HG02763 (cell line): ENCODE results near the gene REST.

Experiments used
- ATAC-seq: cut with Tn5 transposase; IDR thresholded peaks from one replicate; pipeline ENCODE4 v1.9.1; 2021; ENCODE audit warnings: mild to moderate bottlenecking, moderate library complexity; ENCODE audit not compliant: unreplicated experiment

REST gene

DNA sequence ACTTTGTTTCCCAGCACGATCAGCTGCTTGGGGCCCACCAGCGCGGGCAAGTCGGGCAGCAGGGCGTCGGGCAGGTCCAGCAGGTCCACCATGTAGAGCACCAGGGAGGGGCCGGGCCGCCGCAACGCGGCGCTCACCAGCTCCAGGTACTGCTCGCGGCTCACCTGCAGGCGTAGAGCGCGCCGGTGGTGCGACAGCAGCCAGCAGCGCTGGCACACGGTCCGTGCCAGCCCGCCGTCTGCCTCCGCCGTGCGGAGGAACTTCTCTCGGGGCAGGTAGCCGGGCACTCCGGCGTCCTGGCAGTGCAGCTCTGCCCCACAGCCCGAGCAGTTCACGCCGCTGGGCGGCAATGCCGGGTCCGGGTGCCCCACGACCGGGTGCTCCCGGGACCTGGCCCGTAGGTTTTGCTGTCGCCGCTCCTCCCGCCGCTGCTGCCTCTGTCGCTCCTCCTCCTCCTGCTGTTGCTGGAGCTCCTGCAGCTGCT is 69.2 kb downstream of the REST start:
- peak; percentile 22 for ATAC-seq

DNA sequence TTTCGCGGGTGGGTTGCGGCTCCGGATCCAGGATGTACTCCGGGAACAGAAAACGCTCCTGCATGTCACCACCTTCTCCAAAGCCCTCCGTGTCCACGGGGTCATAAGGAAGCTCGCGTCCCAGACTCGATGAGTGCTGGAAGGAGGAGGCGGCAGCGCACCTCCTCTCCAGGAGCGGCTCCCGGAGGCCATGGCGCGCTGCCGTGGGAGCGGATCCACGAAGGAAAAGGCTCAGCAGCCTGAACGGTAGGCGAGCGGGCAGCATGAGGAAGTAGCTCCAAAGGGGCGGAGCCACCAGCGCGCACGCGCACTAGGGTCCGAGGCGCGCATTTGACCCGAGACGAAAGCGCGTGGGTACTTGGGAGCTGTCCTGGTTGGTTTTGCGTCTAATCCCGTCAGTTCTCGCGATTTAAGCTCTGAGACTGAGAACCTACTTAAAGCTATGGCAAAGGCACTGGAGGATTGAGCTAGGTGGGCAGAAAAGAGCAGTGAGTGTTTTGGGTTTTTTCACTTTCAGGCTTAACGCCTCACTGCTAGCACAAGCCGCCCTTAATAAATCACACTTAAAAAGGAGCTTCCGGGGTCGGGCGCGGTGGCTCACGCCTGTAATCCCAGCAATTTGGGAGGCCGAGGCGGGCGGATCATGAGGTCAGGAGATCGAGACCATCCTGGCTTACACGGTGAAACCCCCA is 69.8 kb downstream of the REST start, which contains the start of gene NOA1:
Gene NOA1 (minus strand): TSS at position 286 of the 692 bp plus-strand sequence. CDS start 21 bp downstream, at position 265.
- ATAC-seq, result peak; percentile 79

DNA sequence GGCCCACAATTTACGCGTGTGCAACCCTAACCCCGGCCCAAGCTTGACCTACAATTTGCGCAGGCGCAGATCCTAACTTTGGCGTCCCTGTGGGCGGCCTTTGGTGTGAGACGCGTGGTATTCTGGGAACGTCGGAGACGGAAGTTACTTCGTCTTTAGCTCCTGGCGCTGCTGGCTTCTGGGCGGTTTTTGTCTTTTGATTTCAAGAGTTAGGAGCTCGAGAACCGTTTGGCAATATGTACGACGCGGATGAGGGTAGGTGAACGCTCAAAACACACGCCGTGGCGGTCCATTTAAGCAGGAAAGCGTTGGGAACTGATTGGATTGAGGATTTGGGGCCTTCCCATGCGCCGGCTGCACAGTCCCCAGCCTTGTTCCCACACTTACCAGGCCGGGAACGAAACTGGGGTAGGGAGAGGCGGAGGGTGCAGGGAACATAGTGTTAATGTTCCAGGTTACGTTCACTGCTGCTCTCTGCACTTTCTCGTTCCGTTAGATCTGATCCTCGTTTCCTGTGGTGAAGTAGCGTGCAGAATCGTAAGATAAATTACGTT is 71.1 kb downstream of the REST start, which contains the start of gene POLR2B:
Gene POLR2B (plus strand): TSS at position 147 of the 554 bp plus-strand sequence. CDS start 90 bp downstream, at position 237.
- peak; percentile 56 for ATAC-seq

DNA sequence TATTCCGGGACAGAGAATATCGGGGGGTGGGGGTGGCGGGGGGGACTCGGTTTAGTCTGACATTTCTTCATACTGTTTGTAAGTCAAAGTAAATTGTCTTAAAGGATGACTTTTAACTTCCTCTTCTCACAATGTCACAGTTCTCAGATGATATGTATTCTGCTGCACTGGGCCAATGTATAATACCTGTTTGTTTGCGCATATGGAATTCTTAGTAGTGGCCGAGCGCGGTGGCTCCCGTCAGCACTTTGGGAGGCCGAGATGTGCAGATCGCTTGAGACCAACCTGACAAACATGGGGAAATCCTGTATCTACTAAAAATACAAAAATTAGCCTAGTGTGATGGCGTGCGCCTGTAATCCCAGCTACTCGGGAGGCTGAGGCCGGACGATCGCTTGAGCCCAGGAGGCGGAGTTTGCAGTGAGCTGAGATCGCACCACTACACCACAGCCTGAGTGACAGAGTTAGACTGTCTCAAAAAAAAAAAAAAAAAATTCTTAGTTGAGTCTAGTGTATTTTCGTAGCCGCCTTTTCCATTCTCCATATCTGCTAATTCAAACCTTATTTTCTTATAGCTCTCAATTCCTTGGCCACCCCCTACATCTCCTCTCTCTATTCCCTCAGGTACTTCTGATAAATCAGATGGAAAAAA is 71.8 kb downstream of the REST start:
- ATAC-seq, result no peak

DNA sequence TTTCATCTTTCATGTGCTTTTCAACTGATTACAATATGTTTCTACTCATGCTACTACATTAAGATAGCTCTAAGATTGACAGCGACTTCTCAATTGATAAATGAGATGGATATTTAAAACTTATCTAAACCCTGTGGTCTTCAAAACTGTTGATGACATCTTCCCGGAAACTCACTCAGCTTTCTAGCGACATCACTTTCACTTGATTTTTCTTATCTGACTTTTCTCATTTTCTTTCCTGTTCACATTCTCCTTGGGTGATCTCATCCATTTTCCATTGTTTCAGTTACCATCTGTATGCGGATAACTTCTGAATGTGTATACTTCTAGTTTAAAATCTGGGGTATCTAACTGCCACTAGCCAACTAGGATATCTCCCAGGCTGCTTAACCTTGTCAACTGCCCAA is 74.1 kb downstream of the REST start:
- ATAC-seq, result no peak

DNA sequence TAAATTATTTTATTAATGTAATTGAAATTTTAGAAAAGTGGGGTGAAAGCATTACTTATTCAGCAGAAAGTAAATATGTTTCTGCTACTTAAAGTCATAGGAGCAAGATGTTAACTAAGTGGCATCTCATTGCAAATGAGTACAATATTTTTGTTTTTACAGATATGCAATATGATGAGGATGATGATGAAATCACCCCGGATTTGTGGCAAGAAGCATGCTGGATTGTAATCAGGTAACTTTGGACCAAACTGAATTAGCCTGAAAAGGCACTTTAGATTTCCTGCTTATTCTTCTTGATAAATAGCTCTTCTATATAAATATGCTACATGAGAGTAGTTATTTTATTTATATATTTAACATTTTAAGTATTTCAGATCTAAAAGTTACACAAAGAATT is 78.5 kb downstream of the REST start:
- no peak for ATAC-seq

DNA sequence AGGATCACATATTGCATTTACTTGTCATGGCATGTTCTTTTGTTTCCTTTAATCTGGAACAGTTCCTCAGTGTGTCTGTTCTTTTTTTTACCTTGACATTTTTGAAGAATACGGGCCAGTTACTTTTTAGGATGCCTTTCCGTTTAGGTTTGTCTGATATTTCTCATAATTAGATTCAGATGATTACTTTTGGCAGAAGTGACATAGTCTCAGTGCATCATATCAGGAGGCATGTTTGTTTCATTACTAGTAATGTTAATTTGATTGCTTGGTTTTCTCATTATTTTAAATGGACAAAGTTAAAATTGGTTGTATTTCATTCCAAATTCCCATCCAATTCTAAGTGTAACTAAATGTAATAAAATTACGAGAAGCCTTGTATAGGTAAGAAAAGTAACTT is 79.3 kb downstream of the REST start:
- no peak for ATAC-seq

DNA sequence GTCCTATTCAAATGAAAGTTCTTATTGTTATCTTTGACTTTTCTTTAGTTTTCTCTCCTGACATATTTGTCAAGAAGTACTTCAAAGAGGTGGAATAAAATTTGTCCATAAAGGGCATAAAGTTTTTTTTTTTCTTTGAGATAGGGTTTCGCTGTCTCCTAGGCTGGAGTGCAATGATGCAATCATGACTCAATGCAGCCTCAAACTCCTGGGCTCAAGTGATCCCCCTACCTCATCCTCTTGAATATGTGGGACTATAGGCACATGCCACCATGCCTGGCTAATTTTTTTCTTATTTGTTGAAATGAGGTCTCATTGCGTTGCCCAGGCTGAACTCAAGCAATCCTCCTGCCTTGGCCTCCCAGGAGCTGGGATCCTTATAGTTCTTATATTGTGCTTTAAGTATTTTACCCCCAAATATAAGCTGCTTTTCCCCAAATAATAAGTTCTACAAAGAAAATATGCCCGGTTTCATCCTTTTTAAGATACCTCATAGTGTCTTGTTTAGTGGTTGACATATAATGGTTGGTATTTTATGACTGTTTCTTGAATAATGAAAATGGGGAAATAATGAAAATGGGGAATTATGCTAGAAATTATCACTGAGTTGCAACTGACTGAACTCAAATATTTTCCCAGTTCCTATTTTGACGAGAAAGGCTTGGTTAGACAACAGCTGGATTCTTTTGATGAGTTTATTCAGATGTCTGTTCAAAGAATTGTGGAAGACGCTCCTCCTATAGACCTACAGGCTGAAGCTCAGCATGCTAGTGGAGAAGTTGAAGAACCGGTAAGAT is 82.6 kb downstream of the REST start:
- ATAC-seq, result no peak

DNA sequence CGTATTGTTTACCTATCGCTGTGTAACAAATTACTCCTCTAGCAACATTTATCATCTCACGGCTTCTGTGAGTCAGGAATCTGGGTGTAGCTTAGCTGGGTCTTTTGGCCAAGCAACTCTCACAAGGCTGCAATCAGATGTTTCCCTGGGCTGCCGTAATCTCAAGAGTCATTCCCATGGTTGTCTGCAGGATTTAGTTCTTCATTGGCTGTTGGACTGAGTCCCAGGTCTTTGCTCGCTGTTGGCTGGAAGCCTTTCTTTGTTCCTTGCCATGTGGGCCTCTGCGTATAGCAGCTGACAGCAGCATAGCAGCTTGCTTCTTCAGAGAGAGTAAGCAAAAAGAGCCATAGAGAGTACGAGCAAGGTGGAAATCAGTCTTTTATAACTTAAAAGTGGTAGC is 87.8 kb downstream of the REST start:
- no peak for ATAC-seq

DNA sequence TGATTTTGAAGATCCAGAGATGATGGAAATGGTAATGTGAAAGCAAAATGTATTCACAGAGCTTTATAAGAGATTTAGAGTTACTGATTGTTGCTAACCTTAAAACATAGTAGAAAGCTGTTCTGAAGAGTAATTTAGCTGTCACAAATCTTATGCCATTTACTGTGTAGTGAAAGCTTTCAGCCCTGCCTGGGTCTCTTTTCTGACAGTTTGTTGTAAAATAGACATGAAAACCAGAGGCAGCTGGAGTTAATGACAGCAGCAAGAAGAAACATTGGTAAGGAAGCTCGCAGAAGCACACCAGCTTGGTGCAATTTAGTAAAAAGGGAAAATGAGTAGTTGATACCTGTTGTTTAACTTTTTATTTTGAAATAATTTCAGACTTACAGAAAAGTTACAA is 92.1 kb downstream of the REST start:
- ATAC-seq, result no peak

DNA sequence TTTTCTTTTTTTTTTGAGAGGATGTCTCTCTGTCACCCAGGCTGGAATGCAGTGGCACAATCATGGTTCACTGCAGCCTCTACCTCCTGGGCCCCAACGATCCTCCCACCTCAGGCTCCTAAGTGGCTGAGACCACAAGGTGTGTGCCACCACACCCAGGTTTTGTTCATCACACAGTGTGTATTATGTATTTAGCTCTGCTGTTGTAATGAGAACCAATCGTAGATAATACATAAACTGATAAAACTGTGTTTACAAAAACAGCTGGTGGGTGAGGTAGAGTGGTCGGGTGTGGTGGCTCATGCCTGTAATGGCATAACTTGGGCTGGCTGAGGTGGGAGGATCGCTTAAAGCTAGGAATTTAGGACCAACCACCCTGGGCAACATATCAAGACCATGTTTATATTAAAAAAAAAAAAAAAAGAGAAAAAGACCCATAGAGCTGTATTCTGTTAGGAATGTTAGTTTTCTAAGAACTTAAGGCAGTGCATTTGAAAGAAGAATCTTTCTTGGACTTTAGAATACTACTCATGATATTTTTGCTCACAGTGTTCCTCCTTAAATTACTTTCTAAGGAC is 105.9 kb downstream of the REST start:
- ATAC-seq, result no peak
